Fibroblast of lung (primary cell): ENCODE data around the gene C8B.

Experiments used
- EZH2 ChIP-seq: IDR thresholded peaks from 2 replicates; pipeline ENCODE4 v1.5.1; 2012; ENCODE audit warnings: low read length, control low read depth, mild to moderate bottlenecking; ENCODE audit errors: missing control alignments
- TF ChIP-seq, protein P1 (sequence below), 2 donors: IDR thresholded peaks in 1 of 2; conservative IDR thresholded peaks in 1 of 2; 1 replicate in 1 of 2; 2 replicates in 1 of 2; pipeline ENCODE4 v1.5.1; 2011 to 2012; ENCODE audit warnings: low read length in 2 of 2, control low read depth in 1 of 2, inconsistent platforms in 1 of 2, low read depth in 1 of 2, mild to moderate bottlenecking in 1 of 2

DNA sequence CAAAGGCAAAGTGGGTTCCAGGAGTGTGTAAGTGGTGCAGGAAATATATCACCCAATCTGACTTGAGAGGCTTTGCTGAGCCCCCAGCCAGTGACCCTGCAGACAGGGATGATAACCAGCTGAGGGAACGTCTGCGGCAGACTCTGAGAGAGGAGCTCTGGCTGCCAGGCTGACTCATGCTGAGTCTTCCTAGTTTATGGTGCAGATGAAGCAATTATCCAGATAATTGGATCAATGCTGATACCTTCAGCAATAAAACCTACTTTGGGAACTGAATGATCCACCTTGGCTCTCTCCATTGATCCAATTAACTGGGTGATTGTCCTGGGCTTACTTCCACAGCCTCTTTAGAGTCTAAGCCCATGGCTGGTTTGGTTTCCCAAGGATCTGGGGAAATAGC is 7.3 kb downstream of the C8B start:
- TF ChIP-seq, protein P1, sequence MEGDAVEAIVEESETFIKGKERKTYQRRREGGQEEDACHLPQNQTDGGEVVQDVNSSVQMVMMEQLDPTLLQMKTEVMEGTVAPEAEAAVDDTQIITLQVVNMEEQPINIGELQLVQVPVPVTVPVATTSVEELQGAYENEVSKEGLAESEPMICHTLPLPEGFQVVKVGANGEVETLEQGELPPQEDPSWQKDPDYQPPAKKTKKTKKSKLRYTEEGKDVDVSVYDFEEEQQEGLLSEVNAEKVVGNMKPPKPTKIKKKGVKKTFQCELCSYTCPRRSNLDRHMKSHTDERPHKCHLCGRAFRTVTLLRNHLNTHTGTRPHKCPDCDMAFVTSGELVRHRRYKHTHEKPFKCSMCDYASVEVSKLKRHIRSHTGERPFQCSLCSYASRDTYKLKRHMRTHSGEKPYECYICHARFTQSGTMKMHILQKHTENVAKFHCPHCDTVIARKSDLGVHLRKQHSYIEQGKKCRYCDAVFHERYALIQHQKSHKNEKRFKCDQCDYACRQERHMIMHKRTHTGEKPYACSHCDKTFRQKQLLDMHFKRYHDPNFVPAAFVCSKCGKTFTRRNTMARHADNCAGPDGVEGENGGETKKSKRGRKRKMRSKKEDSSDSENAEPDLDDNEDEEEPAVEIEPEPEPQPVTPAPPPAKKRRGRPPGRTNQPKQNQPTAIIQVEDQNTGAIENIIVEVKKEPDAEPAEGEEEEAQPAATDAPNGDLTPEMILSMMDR (conservative IDR thresholded peaks at IDR 0.05 in 1 of 2, IDR thresholded peaks at IDR 0.05 in 1 of 2; ENCODE audit: low read depth in 1 of 2, low read length in 2 of 2), result no peak
- TF ChIP-seq EZH2, result no peak
